GM23338 (cell line): ENCODE data around the gene CXCR5.

ENCODE experiments used
- EZH2 ChIP-seq: fragments of 200-600 bp; sonication (generic); IDR thresholded peaks from one replicate; pipeline ENCODE4 v1.8.0; 2017; ENCODE audit warnings: antibody characterized with exemption, mild to moderate bottlenecking, low read depth; ENCODE audit not compliant: unreplicated experiment
- EZH2phosphoT487 ChIP-seq: fragments of 200-600 bp; sonication (generic); IDR thresholded peaks from one replicate; pipeline ENCODE4 v1.8.1; 2018; ENCODE audit warnings: antibody characterized with exemption; ENCODE audit not compliant: unreplicated experiment
- POLR2AphosphoS5 ChIP-seq: IDR thresholded peaks from 2 replicates; pipeline ENCODE4 v1.6.1; 2016; ENCODE audit warnings: antibody characterized with exemption, low read depth
- STAT1 ChIP-seq: IDR thresholded peaks from one replicate; pipeline ENCODE4 v1.6.1; 2016; ENCODE audit warnings: antibody characterized with exemption; ENCODE audit not compliant: unreplicated experiment
- TF ChIP-seq, protein P1 (sequence below), 2 experiments: fragments of 200-600 bp in 1 of 2; sonication (generic) in 1 of 2; conservative IDR thresholded peaks; 2 replicates each; pipeline versions ENCODE4 v1.5.1 to v1.6.1; 2016 to 2017; ENCODE audit warnings: antibody characterized with exemption in 2 of 2, low read depth in 2 of 2, mild to moderate bottlenecking in 2 of 2, moderate library complexity in 1 of 2
- TF ChIP-seq, protein P2 (sequence below): IDR thresholded peaks from one replicate; pipeline ENCODE4 v1.6.1; 2018; ENCODE audit warnings: antibody characterized with exemption; ENCODE audit not compliant: unreplicated experiment

- TF ChIP-seq, protein P1, sequence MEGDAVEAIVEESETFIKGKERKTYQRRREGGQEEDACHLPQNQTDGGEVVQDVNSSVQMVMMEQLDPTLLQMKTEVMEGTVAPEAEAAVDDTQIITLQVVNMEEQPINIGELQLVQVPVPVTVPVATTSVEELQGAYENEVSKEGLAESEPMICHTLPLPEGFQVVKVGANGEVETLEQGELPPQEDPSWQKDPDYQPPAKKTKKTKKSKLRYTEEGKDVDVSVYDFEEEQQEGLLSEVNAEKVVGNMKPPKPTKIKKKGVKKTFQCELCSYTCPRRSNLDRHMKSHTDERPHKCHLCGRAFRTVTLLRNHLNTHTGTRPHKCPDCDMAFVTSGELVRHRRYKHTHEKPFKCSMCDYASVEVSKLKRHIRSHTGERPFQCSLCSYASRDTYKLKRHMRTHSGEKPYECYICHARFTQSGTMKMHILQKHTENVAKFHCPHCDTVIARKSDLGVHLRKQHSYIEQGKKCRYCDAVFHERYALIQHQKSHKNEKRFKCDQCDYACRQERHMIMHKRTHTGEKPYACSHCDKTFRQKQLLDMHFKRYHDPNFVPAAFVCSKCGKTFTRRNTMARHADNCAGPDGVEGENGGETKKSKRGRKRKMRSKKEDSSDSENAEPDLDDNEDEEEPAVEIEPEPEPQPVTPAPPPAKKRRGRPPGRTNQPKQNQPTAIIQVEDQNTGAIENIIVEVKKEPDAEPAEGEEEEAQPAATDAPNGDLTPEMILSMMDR (conservative IDR thresholded peaks at IDR 0.05; ENCODE audit: low read depth in 2 of 2) = no peak
- no peak for TF ChIP-seq EZH2phosphoT487
- no peak for TF ChIP-seq EZH2
- no peak for TF ChIP-seq POLR2AphosphoS5
- TF ChIP-seq, protein P2, sequence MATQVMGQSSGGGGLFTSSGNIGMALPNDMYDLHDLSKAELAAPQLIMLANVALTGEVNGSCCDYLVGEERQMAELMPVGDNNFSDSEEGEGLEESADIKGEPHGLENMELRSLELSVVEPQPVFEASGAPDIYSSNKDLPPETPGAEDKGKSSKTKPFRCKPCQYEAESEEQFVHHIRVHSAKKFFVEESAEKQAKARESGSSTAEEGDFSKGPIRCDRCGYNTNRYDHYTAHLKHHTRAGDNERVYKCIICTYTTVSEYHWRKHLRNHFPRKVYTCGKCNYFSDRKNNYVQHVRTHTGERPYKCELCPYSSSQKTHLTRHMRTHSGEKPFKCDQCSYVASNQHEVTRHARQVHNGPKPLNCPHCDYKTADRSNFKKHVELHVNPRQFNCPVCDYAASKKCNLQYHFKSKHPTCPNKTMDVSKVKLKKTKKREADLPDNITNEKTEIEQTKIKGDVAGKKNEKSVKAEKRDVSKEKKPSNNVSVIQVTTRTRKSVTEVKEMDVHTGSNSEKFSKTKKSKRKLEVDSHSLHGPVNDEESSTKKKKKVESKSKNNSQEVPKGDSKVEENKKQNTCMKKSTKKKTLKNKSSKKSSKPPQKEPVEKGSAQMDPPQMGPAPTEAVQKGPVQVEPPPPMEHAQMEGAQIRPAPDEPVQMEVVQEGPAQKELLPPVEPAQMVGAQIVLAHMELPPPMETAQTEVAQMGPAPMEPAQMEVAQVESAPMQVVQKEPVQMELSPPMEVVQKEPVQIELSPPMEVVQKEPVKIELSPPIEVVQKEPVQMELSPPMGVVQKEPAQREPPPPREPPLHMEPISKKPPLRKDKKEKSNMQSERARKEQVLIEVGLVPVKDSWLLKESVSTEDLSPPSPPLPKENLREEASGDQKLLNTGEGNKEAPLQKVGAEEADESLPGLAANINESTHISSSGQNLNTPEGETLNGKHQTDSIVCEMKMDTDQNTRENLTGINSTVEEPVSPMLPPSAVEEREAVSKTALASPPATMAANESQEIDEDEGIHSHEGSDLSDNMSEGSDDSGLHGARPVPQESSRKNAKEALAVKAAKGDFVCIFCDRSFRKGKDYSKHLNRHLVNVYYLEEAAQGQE = no peak
- TF ChIP-seq STAT1 = no peak
Measured at GRCh38 chr11:118933486-118933885, 49.8 kb downstream of the CXCR5 start.
